Epidermal melanocyte (primary cell): ENCODE results near the gene IL17RE.
"Not testable (repeated sequence)": the region's sequence is repeated elsewhere in the genome, so short reads cannot be mapped to it uniquely, and the experiment has no call there.

Experiments
- DNase-seq: peaks from one replicate; pipeline ENCODE4 v3.0.0; 2011; ENCODE audit warnings: low spot score; ENCODE audit not compliant: insufficient read length

IL17RE gene

DNA sequence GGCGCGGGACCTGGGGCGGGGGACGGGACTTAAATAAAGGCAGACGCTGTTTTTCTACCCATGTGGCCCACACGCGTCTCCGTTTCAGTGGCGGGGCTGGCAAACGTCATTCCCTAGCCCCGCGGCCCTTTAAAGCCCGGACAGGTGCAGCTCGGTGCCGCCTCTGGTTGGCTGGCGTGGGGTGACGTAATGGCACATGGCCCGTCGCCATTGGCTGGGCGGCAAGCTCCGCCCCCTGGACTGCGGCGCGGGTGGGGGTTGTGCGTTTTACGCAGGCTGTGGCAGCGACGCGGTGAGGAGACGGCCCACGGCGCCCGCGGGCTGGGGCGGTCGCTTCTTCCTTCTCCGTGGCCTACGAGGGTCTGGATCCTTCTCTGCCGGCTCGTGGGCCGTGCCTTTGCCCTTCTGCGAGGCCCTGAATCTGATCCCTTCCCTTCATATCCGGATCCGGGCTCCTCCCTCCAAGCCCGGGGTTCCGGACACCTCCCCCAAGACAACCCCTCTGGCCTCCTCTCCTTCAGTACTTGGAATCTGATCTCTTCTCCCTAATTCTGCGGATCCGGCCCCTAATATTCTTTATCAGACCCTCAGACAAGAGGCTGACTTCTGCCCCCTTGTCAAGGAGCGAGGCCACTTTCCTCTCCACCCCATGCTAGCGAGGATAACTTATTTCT is 31.1 kb downstream of the IL17RE start, which contains the start of gene CRELD1:
TSS of gene CRELD1 (plus strand) at position 274 of the 674 bp plus-strand sequence. CDS start 605 bp downstream, outside the sequence.
- DNase-seq: peak; percentile 81

DNA sequence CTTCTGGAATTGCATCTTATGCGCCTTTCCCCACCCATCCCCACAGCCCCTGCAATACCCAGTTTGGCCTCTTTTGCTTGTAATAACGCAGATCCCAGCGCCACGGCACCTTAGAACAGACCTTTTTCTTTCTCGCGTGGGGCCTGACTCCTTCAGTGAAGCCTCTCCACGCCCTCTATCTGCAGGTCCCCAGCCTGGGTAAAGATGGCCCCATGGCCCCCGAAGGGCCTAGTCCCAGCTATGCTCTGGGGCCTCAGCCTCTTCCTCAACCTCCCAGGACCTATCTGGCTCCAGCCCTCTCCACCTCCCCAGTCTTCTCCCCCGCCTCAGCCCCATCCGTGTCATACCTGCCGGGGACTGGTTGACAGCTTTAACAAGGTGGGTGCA is 31.6 kb downstream of the IL17RE start:
- DNase-seq: no peak

DNA sequence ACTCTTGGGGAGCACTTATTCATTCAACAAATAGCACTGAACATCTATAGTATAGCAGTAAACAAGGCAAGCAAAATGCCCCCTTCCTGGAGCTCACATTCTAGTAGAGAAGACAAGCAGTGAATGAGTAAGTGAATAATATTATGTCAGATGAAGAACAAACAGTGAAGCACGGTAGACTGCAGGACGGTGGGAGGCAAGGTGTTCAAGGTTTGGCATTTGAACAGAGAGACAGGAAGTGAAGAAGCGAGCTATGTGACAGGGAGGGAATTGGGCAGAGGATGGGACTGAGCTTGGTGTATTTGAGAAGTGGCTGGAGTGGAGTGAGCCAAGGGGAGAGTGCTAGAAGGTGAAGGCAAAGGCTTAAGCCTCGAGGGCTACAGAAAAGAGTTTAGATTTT is 32.3 kb downstream of the IL17RE start:
- DNase-seq: no peak

DNA sequence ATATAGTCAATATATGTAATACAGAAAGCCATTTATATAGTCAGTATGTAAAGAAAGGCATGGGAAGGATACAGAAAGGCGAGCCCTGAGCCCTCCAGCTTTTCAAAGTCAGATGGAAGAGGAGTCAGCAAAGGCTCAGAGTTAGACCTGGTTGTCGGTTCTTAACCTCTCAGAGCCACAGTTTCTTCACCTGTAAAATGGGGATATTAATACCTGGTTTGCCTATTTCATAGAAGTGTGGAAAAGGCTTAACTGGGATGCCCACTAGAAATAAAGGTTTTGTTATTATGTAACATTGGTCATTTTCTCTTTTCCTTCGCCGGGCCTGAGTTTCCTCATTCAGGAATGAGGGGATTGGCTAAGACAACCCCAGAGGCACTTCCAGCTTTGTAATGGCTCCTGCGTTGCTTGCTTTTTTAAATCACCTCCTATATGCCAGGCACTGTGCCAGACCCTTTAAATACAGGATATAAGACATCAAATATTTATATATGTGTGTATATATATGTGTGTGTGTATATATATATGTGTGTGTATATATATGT is 33.4 kb downstream of the IL17RE start:
- no peak for DNase-seq

DNA sequence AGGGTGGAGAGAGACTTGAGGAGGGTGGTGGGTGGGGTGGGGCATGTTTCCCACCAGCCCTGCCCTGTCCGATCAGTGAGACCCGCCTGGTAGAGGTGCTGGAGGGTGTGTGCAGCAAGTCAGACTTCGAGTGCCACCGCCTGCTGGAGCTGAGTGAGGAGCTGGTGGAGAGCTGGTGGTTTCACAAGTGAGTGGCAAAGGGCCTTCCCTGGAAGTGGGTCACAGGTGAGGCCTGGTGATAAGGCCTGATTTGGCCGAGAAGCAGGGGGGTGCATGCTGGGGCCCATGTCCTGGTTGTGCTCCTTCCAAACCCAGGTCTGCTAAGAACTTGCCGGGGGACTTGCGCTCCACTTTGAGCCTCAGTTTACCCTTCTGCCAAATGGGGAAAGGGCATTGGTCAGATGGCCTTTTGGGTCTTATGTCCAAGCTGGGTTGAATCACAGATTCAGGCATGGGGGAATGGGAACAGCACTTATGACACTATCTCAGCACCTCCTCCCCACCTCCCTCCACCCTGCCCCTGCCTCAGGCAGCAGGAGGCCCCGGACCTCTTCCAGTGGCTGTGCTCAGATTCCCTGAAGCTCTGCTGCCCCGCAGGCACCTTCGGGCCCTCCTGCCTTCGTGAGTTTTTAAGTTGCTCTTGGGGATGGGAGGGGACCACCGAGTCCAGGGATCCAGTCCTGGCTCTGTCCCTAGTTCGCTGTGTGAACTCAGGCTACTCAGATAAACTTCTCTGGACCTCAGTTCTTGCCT is 35.0 kb downstream of the IL17RE start:
- DNase-seq: no peak

DNA sequence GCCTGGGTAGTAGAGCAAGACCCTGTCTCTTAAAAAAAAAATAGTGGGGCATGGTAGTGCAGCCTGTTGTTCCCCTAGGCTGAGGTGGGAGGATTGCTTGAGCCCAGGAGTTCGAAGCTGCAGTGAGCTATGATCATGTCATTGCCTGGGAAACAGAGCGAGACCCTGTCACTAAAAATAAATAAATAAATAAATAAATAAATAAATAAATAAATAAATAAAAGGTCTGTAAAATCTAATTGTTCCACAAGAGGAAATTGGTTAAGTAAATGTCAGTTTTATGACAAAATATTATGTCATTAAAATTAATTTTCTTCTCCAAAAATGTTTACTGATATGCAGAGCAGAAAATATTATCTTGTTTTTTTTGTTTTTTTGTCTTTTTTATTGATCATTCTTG is 36.3 kb downstream of the IL17RE start:
- DNase-seq: no peak

DNA sequence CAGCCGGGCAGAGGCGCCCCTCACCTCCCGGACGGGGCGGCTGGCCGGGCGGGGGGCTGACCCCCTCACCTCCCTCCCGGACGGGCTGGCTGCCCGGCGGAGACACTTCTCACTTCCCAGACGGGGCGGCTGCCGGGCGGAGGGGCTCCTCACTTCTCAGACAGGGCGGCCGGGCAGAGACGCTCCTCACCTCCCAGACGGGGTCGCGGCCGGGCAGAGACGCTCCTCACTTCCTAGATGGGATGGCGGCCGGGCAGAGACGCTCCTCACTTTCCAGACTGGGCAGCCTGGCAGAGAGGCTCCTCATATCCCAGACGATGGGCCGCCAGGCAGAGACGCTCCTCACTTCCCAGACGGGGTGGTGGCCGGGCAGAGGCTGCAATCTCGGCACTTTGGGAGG is 37.3 kb downstream of the IL17RE start:
- not testable (repeated sequence) for DNase-seq

DNA sequence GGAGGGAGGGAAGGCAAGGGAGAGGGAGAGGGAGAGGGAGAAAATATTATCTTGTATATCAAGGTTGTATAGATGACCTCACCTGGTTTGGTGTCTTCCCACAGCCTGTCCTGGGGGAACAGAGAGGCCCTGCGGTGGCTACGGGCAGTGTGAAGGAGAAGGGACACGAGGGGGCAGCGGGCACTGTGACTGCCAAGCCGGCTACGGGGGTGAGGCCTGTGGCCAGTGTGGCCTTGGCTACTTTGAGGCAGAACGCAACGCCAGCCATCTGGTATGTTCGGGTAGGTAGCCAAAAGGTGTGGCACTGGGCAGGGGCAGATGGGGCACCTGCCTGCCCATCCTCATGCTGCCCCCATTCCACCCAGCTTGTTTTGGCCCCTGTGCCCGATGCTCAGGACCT is 38.1 kb downstream of the IL17RE start:
- DNase-seq: no peak

DNA sequence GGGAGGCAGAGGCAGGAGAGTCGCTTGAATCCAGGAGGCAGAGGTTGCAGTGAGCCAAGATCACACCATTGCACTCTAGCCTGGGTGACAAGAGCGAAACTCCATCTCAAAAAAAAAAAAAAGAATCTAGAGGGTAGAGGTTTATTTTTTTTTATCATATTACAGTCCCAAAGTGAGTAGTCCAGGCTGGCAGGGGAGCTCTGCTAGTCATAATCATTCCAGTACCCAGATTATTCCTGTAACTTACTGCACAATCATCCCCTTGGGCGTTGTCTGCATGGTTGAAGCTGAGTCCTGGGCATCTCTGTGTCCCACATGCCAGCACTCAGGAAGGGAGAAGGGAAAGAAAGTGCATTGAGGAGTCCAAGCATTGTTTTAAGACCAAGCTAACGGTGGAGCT is 39.5 kb downstream of the IL17RE start:
- DNase-seq: no peak

DNA sequence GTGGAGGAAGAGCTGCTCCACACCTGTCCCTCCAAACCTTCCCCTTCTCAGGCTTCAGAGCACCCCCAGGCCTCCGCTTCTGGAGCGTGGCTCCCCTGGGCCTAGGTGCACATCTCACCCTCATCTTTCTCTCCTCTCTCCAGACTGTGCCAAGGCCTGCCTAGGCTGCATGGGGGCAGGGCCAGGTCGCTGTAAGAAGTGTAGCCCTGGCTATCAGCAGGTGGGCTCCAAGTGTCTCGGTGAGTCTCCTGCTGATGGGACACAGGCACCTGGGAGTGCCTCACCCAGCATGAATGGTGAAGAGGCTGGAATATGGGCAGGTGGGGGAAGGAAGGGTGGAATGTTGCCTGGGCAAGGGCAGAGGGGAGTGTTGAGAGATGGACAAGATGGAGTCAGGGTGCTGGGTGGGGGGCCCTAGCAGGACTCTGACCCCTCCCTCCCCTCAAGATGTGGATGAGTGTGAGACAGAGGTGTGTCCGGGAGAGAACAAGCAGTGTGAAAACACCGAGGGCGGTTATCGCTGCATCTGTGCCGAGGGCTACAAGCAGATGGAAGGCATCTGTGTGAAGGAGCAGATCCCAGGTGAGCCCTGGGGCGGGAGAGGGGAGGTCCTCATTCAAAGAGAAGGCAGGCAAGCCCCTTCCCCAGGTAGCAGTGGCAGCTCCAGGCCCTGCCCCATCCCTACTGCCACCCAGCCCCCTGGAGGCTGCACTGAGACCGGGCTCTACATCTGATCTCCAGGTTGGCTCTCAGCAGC is 40.5 kb downstream of the IL17RE start:
- DNase-seq: no peak

DNA sequence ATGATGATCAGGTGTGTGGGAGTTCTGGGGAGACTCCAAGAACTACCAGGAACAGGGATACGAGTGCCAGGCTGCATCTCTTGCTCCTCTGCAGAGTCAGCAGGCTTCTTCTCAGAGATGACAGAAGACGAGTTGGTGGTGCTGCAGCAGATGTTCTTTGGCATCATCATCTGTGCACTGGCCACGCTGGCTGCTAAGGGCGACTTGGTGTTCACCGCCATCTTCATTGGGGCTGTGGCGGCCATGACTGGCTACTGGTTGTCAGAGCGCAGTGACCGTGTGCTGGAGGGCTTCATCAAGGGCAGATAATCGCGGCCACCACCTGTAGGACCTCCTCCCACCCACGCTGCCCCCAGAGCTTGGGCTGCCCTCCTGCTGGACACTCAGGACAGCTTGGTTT is 41.6 kb downstream of the IL17RE start:
- no peak for DNase-seq

DNA sequence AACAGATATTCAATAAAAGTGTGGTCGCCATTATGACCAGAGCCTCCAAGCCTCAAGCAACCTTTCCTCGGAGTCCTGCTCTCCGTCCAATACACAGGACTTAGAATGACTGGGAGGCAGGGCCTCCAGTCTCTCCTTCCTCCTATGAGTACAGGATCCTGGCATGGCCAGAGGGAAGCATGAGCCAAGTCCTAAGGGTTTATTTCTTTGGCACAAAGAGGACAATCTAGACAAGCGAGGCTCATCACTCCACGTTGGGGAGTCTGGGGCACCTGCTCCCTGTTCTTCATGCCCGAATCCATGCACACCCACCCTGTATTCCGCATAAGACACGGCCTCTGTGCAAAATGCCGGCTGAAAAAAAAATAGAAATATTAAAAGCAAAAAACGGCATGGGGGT is 42.7 kb downstream of the IL17RE start:
- DNase-seq: no peak

DNA sequence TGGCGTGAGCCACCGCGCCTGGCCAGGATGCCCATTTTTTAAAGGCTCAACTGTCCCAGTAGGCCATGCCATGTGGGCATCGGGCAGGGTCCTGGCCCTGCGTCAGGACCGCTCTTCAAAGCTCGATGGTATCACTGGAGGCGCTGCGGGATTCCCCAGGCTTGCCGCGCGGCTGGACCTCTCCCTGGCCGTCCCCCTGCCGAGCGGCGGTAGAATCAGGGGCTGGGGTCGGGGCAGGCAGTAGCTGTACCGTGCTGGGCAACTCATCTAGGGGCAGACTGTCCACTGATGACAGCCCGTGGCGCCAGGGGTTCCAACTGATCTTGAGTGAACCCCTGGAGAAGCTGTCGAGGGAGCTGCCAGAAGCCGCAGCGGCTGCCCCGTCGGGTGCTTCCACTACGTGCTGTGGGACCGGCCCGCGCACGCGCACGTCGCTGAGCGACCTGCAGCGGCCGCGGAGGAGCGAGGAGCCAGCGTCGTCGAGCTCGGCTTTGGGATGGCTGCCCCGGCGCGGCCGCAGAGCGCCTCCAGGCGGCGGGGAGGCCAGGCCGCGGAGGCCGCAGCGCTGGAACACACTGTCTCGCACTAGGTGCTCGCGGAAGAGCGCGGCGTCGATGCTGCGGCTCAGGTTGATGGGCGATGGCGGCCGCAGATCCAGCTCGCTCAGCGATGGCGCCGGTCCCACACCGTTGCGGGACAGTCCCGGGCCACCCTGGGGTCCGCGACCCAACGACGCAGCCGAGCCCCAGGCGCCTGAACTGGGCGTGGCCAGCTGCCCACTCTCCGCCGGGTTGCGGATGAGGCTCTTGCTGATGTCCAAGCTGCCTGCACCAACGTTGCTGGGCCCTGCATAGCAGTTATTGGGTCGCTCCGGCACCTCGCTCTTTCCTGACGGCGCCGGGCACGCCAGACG is 43.7 kb downstream of the IL17RE start:
- peak; percentile 80 for DNase-seq

DNA sequence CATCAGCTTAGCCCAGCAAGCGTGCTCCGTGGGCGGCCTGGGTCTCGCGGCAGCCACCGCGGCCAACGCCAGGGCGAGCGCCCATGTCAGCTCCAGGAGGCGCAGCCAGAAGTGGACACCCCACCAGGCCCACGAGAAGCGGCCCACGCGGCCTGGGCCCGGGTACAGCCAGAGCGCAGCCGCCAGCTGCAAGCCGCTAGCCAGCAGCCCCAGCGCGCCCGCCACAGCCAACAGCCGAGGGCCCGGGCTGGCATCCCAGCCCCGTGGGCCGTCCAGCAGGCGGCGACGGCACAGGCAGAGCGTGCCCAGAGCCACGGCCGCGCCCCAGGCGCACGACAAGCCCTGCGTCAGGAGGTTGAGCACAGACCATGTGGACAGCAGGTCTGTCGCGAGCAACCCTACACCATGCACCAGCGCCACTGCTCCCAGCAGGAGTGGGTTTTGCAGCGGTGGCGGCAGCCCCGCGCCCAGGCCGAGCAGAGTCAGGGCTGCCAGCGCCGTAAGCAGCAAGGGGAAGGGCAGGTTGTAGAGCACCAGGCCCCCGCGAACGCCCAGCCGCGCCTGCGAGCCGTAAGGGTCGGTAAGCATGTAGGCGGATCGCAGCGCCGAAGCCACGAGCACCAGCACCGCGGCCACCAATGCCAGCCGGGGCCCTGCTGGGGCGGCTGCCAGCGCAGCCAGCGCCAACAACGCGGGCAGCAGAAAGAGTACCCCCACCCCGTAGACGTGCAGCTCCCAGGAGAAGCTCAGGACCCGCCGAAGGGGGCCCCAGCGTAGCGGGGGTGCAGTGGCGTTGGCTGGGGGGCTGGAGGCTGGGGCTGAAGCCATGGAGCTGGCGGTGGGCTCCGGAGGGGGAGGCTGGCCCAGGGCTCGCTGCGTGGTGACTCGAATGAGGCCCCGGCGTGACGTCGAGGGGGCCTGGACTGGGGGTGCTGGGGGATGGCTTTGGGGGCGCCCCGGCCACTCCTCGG is 44.7 kb downstream of the IL17RE start:
- peak; percentile 68 for DNase-seq

DNA sequence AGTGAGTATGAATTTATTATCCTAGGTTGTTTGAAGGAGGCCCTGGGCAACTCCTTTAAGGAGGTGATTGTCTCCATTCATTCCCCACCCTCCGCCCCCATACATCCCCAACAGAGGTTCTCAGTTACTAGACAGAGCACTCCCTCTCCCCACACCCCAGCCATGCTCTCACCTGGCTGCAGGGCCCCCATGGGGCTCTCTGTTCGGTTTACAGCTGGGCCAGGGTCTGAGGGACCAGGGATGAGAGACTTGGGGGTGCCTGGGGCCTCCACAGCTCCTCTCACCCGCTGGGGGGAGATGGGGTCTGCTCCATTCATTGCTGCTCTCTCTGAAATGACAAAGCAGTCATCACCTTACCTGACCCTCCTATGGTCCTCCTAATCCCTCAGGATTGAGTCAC is 45.9 kb downstream of the IL17RE start:
- DNase-seq: no peak

DNA sequence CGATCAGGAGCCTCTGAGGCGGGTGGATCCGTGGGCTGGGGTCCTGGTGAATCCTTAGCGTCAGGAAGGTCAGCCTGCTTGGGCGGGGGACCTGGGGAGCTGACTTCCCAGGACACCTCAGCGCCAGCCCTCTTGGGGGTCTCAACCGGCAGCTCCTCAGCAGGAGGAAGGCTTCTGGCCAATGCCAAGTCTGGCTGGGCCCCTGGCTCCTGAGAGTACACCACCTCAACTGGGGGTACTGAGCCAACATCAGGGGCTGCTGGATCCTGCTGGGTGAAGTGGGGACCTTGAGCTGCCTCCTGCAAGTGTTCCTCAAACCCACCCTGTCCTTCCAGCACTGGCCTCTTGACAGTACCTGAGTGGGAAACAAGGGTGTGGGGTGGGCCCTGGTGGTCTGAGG is 46.5 kb downstream of the IL17RE start:
- DNase-seq: no peak

DNA sequence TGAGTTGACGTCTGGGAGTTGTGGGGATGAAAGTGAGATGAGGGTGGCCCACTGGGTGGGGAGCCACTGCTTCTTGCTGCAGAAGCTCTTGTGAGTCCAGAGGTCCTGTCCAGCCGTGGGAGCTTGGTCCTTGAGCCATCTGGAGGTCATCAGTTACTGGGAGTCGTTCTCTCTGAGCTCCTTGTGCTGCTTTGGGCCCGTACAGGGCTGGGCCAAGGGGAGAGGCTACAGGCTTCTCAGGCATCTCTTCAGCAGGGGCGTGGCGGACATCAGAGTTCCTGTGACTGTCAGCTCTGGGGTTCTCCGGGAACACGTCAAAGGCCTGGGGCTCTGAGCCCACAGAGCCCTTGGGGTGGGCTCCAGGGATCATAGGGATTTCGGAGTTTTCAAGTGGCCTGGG is 47.0 kb downstream of the IL17RE start:
- no peak for DNase-seq

DNA sequence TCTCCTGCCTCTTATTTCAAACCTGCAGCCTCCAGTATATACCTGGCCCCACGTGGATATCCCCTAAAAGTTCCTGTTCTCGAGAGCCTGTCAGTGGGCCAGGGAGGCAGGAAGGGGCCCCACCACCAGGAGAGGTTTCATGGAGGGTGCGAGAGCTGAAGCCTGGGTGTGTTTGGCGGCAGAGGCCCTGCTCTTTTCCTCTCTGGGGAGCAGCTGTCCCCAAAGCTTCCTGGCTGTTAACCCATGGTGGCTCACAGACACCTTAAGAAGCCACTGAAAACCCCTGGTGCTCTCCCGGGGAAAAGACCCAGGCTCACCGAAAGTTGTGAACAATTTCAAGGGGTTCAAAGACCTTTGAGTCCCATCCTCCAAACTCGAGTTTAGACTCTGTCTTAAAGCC is 48.5 kb downstream of the IL17RE start:
- DNase-seq: no peak

DNA sequence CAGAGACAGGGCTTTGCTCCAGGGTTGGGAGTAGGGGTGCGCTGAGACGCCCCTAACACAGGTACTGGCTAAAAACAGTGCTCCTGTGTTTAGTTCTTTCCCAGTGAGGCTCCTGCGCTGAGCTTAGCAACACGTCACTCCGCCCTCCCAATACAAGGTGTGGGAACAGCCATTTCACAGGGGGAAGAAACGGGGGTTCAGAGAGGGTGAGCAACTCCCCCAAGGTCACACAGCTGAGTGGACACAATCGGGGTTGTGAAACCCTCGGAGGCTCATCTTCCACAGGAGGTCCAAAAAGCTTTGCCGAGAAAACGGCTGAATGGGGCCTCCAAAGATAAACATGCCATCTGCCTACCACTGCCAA is 48.9 kb downstream of the IL17RE start:
- no peak for DNase-seq
